Esophagus squamous epithelium (tissue), 5 donors: ENCODE measurements around the gene SPNS3. TPM values are rescaled to one million over a fixed set of nuclear protein-coding genes. Genes with fewer than 3 reads are reported as not detected.

Experiments
- DNase-seq: peaks from one replicate; lab custom pipeline; 2025; lab: John Stamatoyannopoulos, UW
- H3K27ac ChIP-seq, 4 donors: fragments of 200-600 bp; sonication (generic); one replicate each; pipeline ENCODE4 v1.5.1; 2016 to 2019; ENCODE audit warnings: mild to moderate bottlenecking in 1 of 4
- H3K27me3 ChIP-seq, 4 donors: fragments of 200-600 bp; sonication (generic); 1 replicate in 3 of 4; 2 replicates in 1 of 4; pipeline versions ENCODE4 v1.5.1 to v1.6.0; 2017 to 2021; ENCODE audit warnings: antibody characterized with exemption in 1 of 4
- H3K36me3 ChIP-seq, 3 donors: fragments of 200-600 bp; sonication (generic); one replicate each; pipeline ENCODE4 v1.5.1; 2016 to 2019
- H3K4me1 ChIP-seq, 3 donors: fragments of 200-600 bp; sonication (generic); one replicate each; pipeline ENCODE4 v1.5.1; 2017 to 2019
- H3K4me3 ChIP-seq, 4 donors: fragments of 200-600 bp; sonication (generic); 1 replicate in 3 of 4; 2 replicates in 1 of 4; pipeline ENCODE4 v1.5.1; 2016 to 2019; ENCODE audit warnings: mild to moderate bottlenecking in 2 of 4, moderate library complexity in 1 of 4
- H3K9me3 ChIP-seq, 3 donors: fragments of 200-600 bp; sonication (generic); one replicate each; pipeline ENCODE4 v1.5.1; 2016 to 2019
- CTCF ChIP-seq, 6 experiments: fragments of 450-650 bp in 4 of 6; fragments of 200-600 bp in 2 of 6; sonication (generic) in 2 of 6; IDR thresholded peaks; one replicate each; pipeline ENCODE4 v1.5.1; 2016 to 2019; ENCODE audit warnings: antibody characterized with exemption in 6 of 6, mild to moderate bottlenecking in 4 of 6, moderate library complexity in 4 of 6
- POLR2A ChIP-seq, 4 donors: fragments of 450-650 bp; IDR thresholded peaks; one replicate each; pipeline ENCODE4 v1.6.1; 2017; ENCODE audit warnings: antibody characterized with exemption in 4 of 4, mild to moderate bottlenecking in 4 of 4, moderate library complexity in 3 of 4
- WGBS, 2 donors: methylation state at CpG; one replicate each; pipeline ENCODE4 v1.1.5; 2018; 5-methylcytosine and 5-hydroxymethylcytosine counted together
- intact Hi-C: fragments of 100-400 bp; cut with DNase I; formaldehyde crosslinking; loops from one replicate; pipeline ENCODE4 v1.15.0; 2022
- total RNA-seq, 4 donors: library from RNA; depleted of rRNA; stranded (reverse); fragments of >200 nt; gene quantifications; one replicate each; pipeline ENCODE4 v1.1.0, GENCODE V29; 2016
- donor health status: DM: yes; HTN: yes; CAD: no.

Gene SPNS3
- total RNA-seq, 4 donors from 2014 or later = 0.27 TPM; not detected in 3

GRCh38 chr17:4474093-4474492 is 40.4 kb downstream of the SPNS3 start:
- TF ChIP-seq POLR2A (IDR thresholded peaks at IDR 0.05) (no peak), CTCF (IDR thresholded peaks at IDR 0.05) (no peak)
- no peak overlapping the region for H3K4me3 ChIP-seq
- no peaks in the 10 kb centered on the region for H3K36me3 ChIP-seq
- peaks cover 0 to 6% (median 0%) of the 10 kb centered on the region in 4 donors for H3K27me3 ChIP-seq
- WGBS, 2 donors = 100% methylated on average over 2 of the region's 13 CpGs; no CpG with 5 or more reads in 1 of the 2 donors
- no peak overlapping the region for H3K27ac ChIP-seq
- H3K9me3 ChIP-seq = no peaks in the 10 kb centered on the region
- H3K4me1 ChIP-seq = peaks cover 10 to 22% (median 12%) of the 10 kb centered on the region in 3 donors
- intact Hi-C loops = no loop called here
- DNase-seq = no peak

- Histone ChIP-seq H3K4me3 (no peak overlapping the region), H3K4me1 (peaks cover 10 to 25% (median 12%) of the 10 kb centered on the region in 3 donors), H3K36me3 (no peaks in the 10 kb centered on the region), H3K27me3 (peaks cover 0 to 6% (median 0%) of the 10 kb centered on the region in 4 donors), H3K27ac (no peak overlapping the region), H3K9me3 (no peaks in the 10 kb centered on the region)
- TF ChIP-seq POLR2A (IDR thresholded peaks at IDR 0.05) (no peak), CTCF (IDR thresholded peaks at IDR 0.05) (no peak)
- 81 to 83% methylated on average over 2 to 4 of the region's 9 CpGs for WGBS, 2 donors
- no peak for DNase-seq
- intact Hi-C loops = no loop called here
Observed at GRCh38 chr17:4475001-4475400, 41.3 kb downstream of the SPNS3 start.

- H3K9me3 ChIP-seq = no peaks in the 10 kb centered on the region
- no peak for DNase-seq
- 86 to 94% methylated on average over 4 to 6 of the region's 7 CpGs for WGBS, 2 donors
- H3K4me1 ChIP-seq = peaks cover 10 to 30% (median 12%) of the 10 kb centered on the region in 3 donors
- H3K4me3 ChIP-seq = no peak overlapping the region
- H3K27me3 ChIP-seq = peaks cover 0 to 6% (median 0%) of the 10 kb centered on the region in 4 donors
- TF ChIP-seq CTCF (IDR thresholded peaks at IDR 0.05) (no peak), POLR2A (IDR thresholded peaks at IDR 0.05) (no peak)
- intact Hi-C loops = no loop called here
- no peaks in the 10 kb centered on the region for H3K36me3 ChIP-seq
- H3K27ac ChIP-seq = peak overlapping the region in 1 of 4 donors; percentile 55
Observed at GRCh38 chr17:4475463-4475862, 41.7 kb downstream of the SPNS3 start.

GRCh38 chr17:4476017-4476416 is 42.3 kb downstream of the SPNS3 start:
- no CpG with 5 or more reads among the region's 14 CpGs for WGBS, 2 donors
- no peaks in the 10 kb centered on the region for H3K36me3 ChIP-seq
- H3K27ac ChIP-seq = peak overlapping the region in 3 of 4 donors; percentile 48 to 55 (median 55)
- intact Hi-C loops = no loop called here
- no peak for DNase-seq
- no peak for TF ChIP-seq POLR2A (IDR thresholded peaks at IDR 0.05)
- TF ChIP-seq CTCF (IDR thresholded peaks at IDR 0.05) = no peak
- peaks cover 10 to 35% (median 14%) of the 10 kb centered on the region in 3 donors for H3K4me1 ChIP-seq
- H3K27me3 ChIP-seq = peaks cover 0 to 6% (median 0%) of the 10 kb centered on the region in 4 donors
- H3K4me3 ChIP-seq = no peak overlapping the region
- no peaks in the 10 kb centered on the region for H3K9me3 ChIP-seq

GRCh38 chr17:4476511-4477070 is 42.9 kb downstream of the SPNS3 start:
- H3K9me3 ChIP-seq = no peaks in the 10 kb centered on the region
- peaks cover 0 to 6% (median 0%) of the 10 kb centered on the region in 4 donors for H3K27me3 ChIP-seq
- no peak for DNase-seq
- TF ChIP-seq CTCF (IDR thresholded peaks at IDR 0.05) (no peak), POLR2A (IDR thresholded peaks at IDR 0.05) (no peak)
- intact Hi-C loops = no loop called here
- H3K36me3 ChIP-seq = no peaks in the 10 kb centered on the region
- peak overlapping the region; percentile 41 to 55 (median 52) for H3K27ac ChIP-seq
- peaks cover 10 to 41% (median 18%) of the 10 kb centered on the region in 3 donors for H3K4me1 ChIP-seq
- peak overlapping the region in 1 of 4 donors; percentile 5 for H3K4me3 ChIP-seq
- WGBS, 2 donors = 33 to 47% methylated on average over 1 to 15 of the region's 19 CpGs
